GM12865 (cell line): ENCODE measurements around the gene FSD1.
"Not testable (repeated sequence)": the region's sequence is repeated elsewhere in the genome, so short reads cannot be mapped to it uniquely, and the experiment has no call there.

ENCODE experiments used
- DNase-seq: peaks from one replicate; pipeline ENCODE4 v3.0.0; 2010; ENCODE audit warnings: low read depth
- H3K4me3 ChIP-seq: 2 replicates; pipeline ENCODE4 v1.5.1; 2011; ENCODE audit warnings: mild to moderate bottlenecking, low read depth, low read length, control low read depth
- CTCF ChIP-seq: IDR thresholded peaks from 2 replicates; pipeline ENCODE4 v1.5.1; 2011; ENCODE audit warnings: low read length, control low read depth, low read depth, inconsistent platforms; ENCODE audit not compliant: insufficient read depth; ENCODE audit errors: missing control alignments

FSD1 gene

GRCh38 chr19:4278419-4279266 lies 25.8 kb upstream of the FSD1 start, which contains the start of gene SHD:
Gene SHD, plus strand, starts transcription at chr19:4279266. Its CDS starts 798 bp downstream, at chr19:4280064.
- no peak for DNase-seq
- no peak for TF ChIP-seq CTCF
- H3K4me3 ChIP-seq = no peak within 1 kb of the TSS

- no peak for TF ChIP-seq CTCF
- no peak overlapping the region for H3K4me3 ChIP-seq
- DNase-seq = no peak
These were observed 25.2 kb upstream of the FSD1 start for GRCh38 chr19:4279267-4279529.

GRCh38 chr19:4279530-4280422 lies 24.6 kb upstream of the FSD1 start:
- H3K4me3 ChIP-seq = no peak overlapping the region
- DNase-seq = no peak
- TF ChIP-seq CTCF = no peak

- DNase-seq = peak; percentile 30
- H3K4me3 ChIP-seq = no peak overlapping the region
- TF ChIP-seq CTCF = no peak
These were observed 20.0 kb upstream of the FSD1 start for GRCh38 chr19:4284176-4284958.

GRCh38 chr19:4284974-4285373 lies 19.4 kb upstream of the FSD1 start:
- H3K4me3 ChIP-seq = no peak overlapping the region
- TF ChIP-seq CTCF = no peak
- DNase-seq = no peak

GRCh38 chr19:4286141-4286540 lies 18.3 kb upstream of the FSD1 start:
- DNase-seq, H3K4me3 ChIP-seq: not testable (repeated sequence)
